CD4-positive, alpha-beta T cell treated with Interleukin-15 for 1 hour (primary cell): Measurements from ENCODE around the gene ADGRG1.
"Not testable (repeated sequence)": the region's sequence is repeated elsewhere in the genome, so short reads cannot be mapped to it uniquely, and the experiment has no call there.

ENCODE experiments used
- DNase-seq: peaks from one replicate; pipeline ENCODE4 v3.0.0-alpha.2; 2020

ADGRG1 gene

DNA sequence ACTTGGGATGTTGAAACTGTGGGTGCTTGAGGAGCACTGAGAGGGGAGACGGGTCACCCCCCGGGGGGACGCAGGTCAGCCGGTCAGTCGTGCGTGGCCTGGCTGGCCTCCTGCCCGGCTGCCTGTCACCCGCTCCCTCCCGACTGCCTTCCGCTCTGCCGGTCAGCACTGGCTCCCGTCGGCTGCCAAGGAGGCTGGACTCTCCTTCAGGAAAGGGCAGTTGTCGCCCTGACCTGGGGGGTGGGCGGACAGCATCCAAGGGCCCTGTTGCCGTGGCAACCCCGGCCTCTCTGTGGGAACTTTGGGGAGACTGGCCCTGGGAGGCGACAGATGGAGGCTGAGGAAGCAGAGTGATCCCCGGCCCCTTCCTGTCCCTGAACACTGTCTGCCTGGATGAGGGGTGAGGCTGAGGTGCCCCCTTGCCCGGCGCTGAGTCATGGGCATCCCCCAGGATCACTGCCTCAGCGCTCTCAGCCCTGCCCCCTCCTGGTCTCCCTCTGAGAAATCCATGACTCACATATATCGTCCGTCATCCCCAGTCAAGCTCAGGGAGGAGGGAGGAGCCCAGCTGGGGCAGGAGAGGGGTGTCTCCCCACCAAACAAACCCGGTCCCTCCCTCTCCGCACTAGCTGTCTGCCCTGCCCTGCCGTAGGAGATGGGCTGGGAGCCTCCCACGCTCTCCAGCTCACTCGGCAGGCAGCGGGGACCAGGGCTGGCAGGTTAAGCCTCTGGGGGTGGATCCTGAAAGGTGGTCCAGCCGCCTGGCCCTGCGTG lies at the start of gene ADGRG1:
TSS of gene ADGRG1 (plus strand) at position 623 of the 774 bp plus-strand sequence. CDS start 21,658 bp downstream, outside the sequence.
- peak; percentile 42 for DNase-seq

GRCh38 chr16:57579361-57579665 lies 49.1 kb upstream of the ADGRG1 start:
- no peak for DNase-seq

GRCh38 chr16:57585051-57585687 lies 43.3 kb upstream of the ADGRG1 start:
- DNase-seq: no peak

DNA sequence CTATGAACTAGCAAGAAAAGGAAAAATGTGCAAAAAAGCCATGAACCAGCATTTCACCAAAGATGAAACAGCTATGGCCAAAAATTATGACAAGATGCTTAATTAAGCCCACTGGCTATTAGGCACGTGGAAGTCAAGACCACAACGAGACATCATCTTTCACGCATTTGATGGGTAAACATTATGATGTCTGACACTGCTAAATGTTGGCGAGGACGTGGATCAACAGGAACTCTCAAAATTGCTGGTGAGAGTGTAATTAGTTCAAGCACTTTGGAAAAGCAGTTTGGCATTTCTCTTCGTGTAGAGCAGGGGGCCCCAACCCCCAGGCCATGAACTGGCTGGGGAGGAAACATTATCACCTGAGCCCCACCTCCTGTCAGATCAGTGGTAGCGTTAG lies 39.6 kb upstream of the ADGRG1 start:
- no peak for DNase-seq

DNA sequence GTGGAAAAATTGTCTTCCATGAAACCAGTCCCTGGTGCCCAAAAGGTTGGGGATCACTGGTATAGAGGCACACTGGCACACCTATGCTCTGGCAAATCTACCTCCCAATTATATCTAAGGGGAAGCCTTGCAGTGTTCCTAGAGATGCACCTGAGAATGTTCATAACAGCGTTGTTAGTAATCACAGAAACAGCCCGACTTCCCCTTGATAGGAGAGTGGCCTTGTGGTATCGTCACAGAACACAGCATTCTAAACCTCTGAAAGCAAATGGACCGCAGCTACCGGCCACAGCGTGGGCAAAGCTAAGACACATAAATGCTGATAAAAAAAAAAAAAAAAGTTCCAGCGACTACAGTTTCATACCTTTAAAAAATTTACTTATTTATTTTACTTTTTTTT lies 39.1 kb upstream of the ADGRG1 start:
- DNase-seq: no peak

DNA sequence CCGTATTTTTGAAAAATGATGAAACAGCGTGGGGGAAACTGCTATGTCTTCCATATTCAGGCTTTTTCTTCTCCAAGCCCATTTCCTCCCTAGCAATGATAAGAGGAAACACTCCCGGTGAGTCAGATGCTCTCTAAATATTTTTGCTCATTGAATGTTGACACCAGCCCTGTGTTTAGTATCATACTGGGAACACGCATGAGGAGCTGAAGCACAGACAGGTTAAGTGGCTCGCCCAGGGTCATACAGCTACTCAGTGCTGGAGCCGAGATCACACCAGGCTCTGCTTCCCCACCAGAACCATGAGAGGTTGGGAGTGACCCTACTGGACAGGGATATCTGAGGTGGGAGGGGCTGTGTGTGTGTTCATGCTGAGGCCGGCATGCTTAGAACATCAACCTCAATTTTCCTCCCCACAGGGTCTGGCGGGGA lies 37.8 kb upstream of the ADGRG1 start:
- no peak for DNase-seq

DNA sequence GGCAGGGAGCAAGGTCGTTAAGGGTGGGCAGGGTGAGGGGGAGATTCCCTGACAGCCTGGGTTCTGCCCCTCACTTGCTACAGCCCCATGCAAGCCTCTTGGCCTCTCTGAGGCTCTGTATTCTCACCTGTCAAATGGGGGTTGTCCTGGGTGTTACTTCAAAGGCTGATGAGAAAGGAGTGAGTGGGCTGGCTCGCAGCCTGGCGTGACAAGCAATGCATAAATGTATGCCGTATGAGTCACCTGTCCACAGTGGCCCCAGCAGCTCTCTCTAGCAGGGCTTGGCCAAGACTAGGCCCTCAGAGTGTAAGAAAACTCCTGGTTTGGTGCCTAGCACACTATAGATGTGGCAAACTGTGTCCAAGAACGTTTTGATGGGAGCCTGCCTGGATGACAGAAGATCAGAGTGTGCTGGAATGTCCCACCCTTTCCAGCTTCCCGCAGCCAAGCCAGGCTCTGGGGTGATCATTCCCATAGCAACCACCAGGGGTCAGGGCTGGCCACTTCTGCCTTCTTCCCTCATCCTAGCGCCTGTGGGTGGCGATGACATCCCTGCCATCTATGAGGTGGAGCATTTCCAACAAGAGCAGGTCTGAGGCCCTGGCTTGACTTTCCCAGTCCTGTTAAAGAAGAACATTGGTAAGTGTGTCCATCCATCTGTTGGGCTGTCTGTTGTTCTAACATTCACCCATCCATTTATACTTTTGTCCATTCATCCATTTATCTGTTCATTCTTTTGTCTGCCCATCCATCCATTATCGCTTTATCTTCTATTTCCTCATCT lies 37.2 kb upstream of the ADGRG1 start:
- DNase-seq: peak; percentile 60

- no peak for DNase-seq
Observed at GRCh38 chr16:57591870-57592485, 36.5 kb upstream of the ADGRG1 start.

DNA sequence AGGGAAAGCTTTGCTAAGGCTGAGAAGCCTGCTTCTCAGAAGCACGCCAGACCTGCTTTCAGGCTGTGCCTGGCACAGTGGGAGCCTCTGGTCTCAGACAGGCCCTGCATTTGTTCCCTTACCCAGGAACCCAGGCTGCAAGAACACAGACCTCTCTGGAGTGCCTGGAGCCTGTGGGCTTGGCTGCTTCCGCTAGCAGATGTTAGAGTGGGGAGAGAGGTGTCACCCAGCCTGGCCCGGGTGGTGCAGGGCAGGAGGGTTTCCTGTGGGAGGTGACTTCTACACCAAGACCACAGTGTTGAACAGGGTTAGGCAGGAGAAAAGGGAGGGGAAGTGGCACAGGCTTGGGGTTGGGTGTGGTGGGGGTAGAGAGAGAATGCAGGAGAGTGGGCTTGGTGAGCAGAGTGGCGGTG lies 35.8 kb upstream of the ADGRG1 start:
- peak; percentile 71 for DNase-seq

DNA sequence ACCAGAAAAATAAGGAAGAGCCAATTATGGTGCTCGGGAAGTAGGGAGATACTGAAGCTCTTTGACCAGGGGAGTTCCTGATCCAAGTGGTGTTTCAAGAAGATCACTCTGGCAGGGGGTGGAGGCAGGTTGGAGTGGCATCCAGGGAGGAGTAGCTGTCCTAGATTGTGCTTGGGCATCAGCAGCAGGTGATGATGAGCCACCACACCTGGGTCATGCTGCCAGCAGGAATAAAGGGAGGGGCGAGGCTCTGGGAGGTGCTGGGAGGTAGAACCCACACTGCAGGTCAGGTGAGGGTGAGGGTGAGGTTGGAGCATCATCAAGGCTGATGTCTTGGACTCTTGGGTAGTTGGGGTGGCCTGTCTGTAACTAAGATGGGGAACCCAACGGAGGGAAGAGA lies 35.4 kb upstream of the ADGRG1 start:
- DNase-seq: no peak

DNA sequence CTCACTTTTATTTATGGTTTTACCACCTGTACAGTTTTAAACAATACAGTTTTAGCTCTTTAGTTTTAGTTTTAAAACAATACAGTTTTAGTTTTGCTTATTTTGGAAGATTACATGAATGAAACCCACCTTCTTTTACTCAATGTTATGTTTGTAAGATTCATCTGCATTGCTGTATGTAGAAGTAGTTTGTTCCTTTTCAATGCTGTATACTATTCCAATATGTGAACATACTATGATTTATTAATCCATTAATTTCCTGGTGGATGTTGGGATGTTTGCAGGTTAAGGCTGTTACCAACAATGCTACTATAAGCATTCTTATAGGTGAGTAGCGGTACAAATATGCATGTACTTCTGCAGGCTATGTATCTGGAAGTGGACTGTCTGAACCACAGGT lies 34.4 kb upstream of the ADGRG1 start:
- no peak for DNase-seq

GRCh38 chr16:57594531-57595031 lies 33.8 kb upstream of the ADGRG1 start:
- no peak for DNase-seq

DNA sequence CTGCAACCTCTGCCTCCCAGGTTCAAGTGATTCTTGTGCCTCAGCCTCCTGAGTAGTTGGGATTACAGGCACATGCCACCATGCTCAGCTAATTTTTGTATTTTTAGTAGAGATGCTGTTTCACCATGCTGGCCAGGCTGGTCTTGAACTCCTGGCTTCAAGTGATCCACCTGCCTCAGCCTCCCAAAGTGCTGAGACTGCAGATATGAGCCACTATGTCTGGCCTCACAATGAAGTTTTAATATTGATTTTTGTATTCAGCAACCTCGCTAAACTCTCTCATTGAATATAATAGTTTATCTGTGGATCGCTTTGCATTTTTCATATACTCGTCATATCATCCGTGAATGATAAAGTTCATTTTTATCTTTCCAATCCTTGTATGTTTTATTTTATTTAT lies 32.2 kb upstream of the ADGRG1 start:
- DNase-seq: not testable (repeated sequence)

DNA sequence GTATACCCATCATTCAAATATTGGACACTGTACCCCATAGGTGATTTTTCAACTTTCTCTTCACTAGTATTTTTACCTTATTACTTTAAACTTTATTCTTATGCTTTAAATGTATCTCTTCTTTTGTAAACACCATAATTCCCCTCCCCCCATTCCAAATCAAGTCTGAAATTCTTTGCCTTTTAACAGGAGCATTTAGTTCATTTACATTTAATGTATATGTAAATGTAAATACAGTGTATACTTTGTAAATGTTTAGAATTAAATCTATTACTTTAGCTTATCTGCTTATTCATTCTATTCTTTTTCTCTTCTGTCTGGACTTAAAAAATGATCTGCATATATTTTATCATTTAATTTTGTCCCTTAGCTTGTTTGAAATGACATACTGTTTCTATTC lies 30.0 kb upstream of the ADGRG1 start:
- DNase-seq: no peak

DNA sequence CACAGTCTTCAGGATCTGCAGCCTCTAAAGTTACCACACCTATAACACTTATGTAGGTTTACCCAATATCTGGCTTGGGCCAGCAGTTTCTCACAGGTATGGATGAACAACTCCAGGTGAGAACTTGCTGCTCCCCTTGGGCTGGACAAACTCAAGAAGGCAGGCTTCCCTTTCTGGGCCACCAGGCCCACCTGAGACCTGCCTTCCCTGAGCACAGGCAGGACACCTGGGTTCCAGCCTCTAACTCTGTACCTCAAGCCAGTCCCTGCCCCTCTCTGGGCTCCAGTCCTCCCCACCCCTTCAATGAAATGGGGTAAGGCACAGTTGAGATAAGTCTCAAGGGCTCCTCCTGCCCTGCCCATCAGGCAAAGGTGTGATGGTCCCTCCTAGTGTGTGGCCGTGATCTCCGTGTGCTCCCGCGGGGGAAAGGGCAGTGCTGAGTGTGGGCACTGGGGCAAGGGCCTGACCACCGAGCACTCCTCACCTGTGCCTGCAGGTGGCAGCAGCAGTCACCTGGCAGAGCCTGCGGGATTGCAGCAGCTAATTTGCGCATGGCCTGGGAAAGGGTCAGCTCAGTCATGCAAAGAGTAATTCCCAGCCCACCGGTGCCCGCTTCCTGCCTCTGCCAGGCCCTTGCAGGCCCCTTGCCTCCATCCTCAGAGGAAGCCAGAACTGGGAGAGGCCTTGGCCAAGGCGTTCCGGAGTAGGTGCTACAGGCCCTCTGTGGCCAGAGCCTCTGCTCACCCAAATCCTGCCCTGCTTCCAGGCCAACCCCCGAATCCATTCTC lies 28.2 kb upstream of the ADGRG1 start:
- DNase-seq: no peak

DNA sequence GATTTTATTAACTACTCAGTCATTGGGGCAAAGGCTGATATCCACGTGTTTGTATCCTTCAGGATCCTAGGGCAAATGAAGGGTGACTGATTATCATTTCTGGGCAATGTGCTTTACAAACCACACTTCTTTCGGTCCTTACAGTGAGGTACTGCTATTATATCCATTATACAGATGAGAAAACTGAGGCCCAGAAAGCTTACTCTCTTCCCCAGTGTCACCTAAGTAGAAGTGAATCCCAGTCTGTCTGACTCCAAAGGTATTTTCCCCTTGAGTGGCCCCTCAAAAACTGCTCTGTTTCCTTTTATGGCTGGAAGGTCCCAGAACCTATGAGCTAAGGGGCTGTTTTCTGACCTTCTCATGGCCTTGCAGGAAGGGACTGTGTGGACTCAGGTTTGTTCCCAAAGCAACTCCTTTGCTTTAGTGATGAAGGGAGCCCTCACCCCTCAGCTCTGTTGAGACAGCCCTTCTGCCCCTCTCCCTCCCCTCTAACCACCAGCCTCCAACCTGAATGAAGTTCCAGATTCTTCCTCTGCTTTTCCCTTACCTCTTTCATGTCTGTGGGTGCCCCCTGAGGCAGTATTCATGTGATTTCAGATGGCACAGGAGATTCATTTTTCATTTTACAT lies 27.4 kb upstream of the ADGRG1 start:
- no peak for DNase-seq

- DNase-seq: peak; percentile 48
Observed at GRCh38 chr16:57601801-57602478, 26.5 kb upstream of the ADGRG1 start.

- DNase-seq: no peak
Observed at GRCh38 chr16:57603115-57604024, 25.1 kb upstream of the ADGRG1 start.

GRCh38 chr16:57604177-57604576 lies 24.3 kb upstream of the ADGRG1 start:
- DNase-seq: no peak
